WTC11 (cell line): ENCODE measurements around the gene FKBP1A. TPM values are rescaled to one million over a fixed set of nuclear protein-coding genes. Genes with fewer than 3 reads are reported as not detected.

ENCODE experiments used
- ATAC-seq: fragments of 200-7000 bp; cut with Tn5 transposase; 2 replicates; pipeline ENCODE4 v1.10.0; 2021; ENCODE audit warnings: mild to moderate bottlenecking, moderate library complexity
- CTCF ChIA-PET: fragments of 300-600 bp; sonication (Branson Sonifier 250); formaldehyde crosslinking; loops from one replicate; lab custom pipeline; 2021; ENCODE audit warnings: antibody characterized with exemption; lab: Charles Lee
- POLR2A ChIA-PET: fragments of 350-600 bp; sonication (Branson Sonifier 250); formaldehyde crosslinking; loops from one replicate; lab custom pipeline; 2021; ENCODE audit warnings: antibody characterized with exemption; lab: Charles Lee
- DNase-seq: peaks from one replicate; pipeline ENCODE4 v3.0.0; 2021; ENCODE audit warnings: low spot score
- H3K27ac Mint-ChIP-seq: 2 replicates; pipeline ENCODE4 v1.8.0; 2021; ENCODE audit warnings: mixed read lengths
- H3K27me3 Mint-ChIP-seq: 2 replicates; pipeline ENCODE4 v1.8.0; 2021; ENCODE audit warnings: low read depth, mild to moderate bottlenecking, moderate library complexity, mixed read lengths
- H3K36me3 Mint-ChIP-seq: 2 replicates; pipeline ENCODE4 v1.8.0; 2021; ENCODE audit warnings: mixed read lengths
- H3K4me1 Mint-ChIP-seq: 2 replicates; pipeline ENCODE4 v1.8.0; 2022; ENCODE audit warnings: mixed read lengths
- H3K4me3 Mint-ChIP-seq: 2 replicates; pipeline ENCODE4 v1.8.0; 2021; ENCODE audit warnings: mild to moderate bottlenecking, moderate library complexity, mixed read lengths
- H3K9me3 Mint-ChIP-seq: 2 replicates; pipeline ENCODE4 v1.8.0; 2021; ENCODE audit warnings: mixed read lengths
- ATF3 ChIP-seq: sonication (generic); formaldehyde crosslinking; conservative IDR thresholded peaks from 2 replicates; pipeline ENCODE4 v1.8.1; 2022; ENCODE audit warnings: mild to moderate bottlenecking, missing genetic modification reagents
- FOXP1 ChIP-seq: sonication (generic); formaldehyde crosslinking; IDR thresholded peaks from 2 replicates; pipeline ENCODE4 v1.8.0; 2022; ENCODE audit warnings: missing genetic modification reagents, mild to moderate bottlenecking, moderate library complexity, borderline replicate concordance
- MYBL2 ChIP-seq: sonication (generic); formaldehyde crosslinking; IDR thresholded peaks from 2 replicates; pipeline ENCODE4 v1.8.1; 2023; ENCODE audit warnings: mild to moderate bottlenecking, moderate library complexity, missing genetic modification reagents
- NFYB ChIP-seq: sonication (generic); formaldehyde crosslinking; conservative IDR thresholded peaks from 2 replicates; pipeline ENCODE4 v1.8.0; 2022; ENCODE audit warnings: low read depth, missing genetic modification reagents
- USF1 ChIP-seq: sonication (generic); formaldehyde crosslinking; IDR thresholded peaks from 2 replicates; pipeline ENCODE4 v1.8.0; 2022; ENCODE audit warnings: mild to moderate bottlenecking, missing genetic modification reagents
- ZBTB21 ChIP-seq: sonication (generic); formaldehyde crosslinking; IDR thresholded peaks from 2 replicates; pipeline ENCODE4 v1.8.1; 2023; ENCODE audit warnings: mild to moderate bottlenecking, missing genetic modification reagents, borderline replicate concordance
- ZNF219 ChIP-seq: sonication (generic); formaldehyde crosslinking; IDR thresholded peaks from 2 replicates; pipeline ENCODE4 v1.8.0; 2023; ENCODE audit warnings: missing genetic modification reagents, mild to moderate bottlenecking, borderline replicate concordance
- ZNF532 ChIP-seq: fragments of 250-450 bp; sonication (Bioruptor Pico); IDR thresholded peaks from 2 replicates; pipeline ENCODE4 v1.9.0; 2021; ENCODE audit warnings: mild to moderate bottlenecking, borderline replicate concordance
- total RNA-seq: library from RNA; stranded (reverse); gene quantifications from 3 replicates; pipeline ENCODE4 v1.2.3, GENCODE V29; 2021
- TF ChIP-seq, protein P1 (sequence below): sonication (generic); formaldehyde crosslinking; IDR thresholded peaks from 2 replicates; pipeline ENCODE4 v1.8.0; 2022; ENCODE audit warnings: missing genetic modification reagents
- TF ChIP-seq, protein P2 (sequence below): sonication (generic); formaldehyde crosslinking; IDR thresholded peaks from 2 replicates; pipeline ENCODE4 v1.8.1; 2023; ENCODE audit warnings: mild to moderate bottlenecking, missing genetic modification reagents
- TF ChIP-seq, protein P3 (sequence below): fragments of 250-450 bp; sonication (Bioruptor Pico); conservative IDR thresholded peaks from 2 replicates; pipeline ENCODE4 v1.9.0; 2021; ENCODE audit warnings: mild to moderate bottlenecking
- TF ChIP-seq, protein P4 (sequence below): fragments of 250-450 bp; sonication (Bioruptor Pico); IDR thresholded peaks from 2 replicates; pipeline ENCODE4 v1.9.0; 2021; ENCODE audit warnings: mild to moderate bottlenecking

The FKBP1A gene
- total RNA-seq, 1 experiment from 2014 or later = 218 TPM

DNA sequence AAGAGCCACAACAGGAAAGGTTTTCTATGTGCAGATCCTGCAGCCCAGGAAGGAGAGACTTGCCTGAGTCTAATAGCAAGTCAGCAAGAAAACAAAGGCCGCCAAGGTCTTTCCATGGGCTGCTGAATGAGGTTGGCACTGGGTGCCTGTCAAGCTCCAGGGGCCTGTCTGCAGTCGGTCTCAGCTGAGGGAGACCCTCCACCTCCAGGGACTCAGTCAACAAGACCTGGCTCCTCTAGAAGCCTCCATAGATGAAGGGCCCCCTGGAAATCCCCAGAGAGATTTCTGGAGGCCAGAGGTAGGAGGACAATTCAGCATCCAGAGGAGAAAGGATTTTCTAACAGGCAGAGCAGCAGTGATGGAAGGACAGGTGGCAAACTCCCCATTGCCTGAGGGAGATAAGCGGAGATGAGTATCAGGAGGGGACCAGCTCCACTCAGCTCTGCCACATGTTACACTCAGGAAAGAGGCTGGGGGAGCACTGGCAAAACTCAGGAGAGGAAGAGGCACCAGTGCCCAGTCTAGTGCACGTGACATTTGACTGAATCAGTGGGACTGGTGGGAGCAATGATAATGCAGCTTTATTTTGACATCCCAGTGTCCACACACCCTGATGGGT lies 33.5 kb upstream of the FKBP1A start:
- DNase-seq (no peak), ATAC-seq (no peak)
- H3K36me3 Mint-ChIP-seq = peaks cover 8% of the 10 kb centered on the region; the same call in 1 of the 2 replicates
- H3K27me3 Mint-ChIP-seq = peaks cover 2% of the 10 kb centered on the region; the same call in 1 of the 2 replicates
- CTCF ChIA-PET = interaction anchor here (0.6 to 2.4 kb wide), 5 partner anchors 9 to 442 kb away, joined by 3 to 23 read pairs (median 4); no protein-coding TSS in a partner anchor
- POLR2A ChIA-PET = no interaction called here
- peaks cover 59% of the 10 kb centered on the region for H3K4me1 Mint-ChIP-seq
- H3K27ac Mint-ChIP-seq = 0 out of 2 replicates have a peak overlapping the region, but pooled peaks have one; percentile 39
- no peak for TF ChIP-seq ATF3 (CRISPR knock-in tag)
- TF ChIP-seq FOXP1 (CRISPR knock-in tag) = no peak
- TF ChIP-seq NFYB (CRISPR knock-in tag) = no peak
- no peak for TF ChIP-seq ZBTB21 (CRISPR knock-in tag)
- TF ChIP-seq, protein P1, sequence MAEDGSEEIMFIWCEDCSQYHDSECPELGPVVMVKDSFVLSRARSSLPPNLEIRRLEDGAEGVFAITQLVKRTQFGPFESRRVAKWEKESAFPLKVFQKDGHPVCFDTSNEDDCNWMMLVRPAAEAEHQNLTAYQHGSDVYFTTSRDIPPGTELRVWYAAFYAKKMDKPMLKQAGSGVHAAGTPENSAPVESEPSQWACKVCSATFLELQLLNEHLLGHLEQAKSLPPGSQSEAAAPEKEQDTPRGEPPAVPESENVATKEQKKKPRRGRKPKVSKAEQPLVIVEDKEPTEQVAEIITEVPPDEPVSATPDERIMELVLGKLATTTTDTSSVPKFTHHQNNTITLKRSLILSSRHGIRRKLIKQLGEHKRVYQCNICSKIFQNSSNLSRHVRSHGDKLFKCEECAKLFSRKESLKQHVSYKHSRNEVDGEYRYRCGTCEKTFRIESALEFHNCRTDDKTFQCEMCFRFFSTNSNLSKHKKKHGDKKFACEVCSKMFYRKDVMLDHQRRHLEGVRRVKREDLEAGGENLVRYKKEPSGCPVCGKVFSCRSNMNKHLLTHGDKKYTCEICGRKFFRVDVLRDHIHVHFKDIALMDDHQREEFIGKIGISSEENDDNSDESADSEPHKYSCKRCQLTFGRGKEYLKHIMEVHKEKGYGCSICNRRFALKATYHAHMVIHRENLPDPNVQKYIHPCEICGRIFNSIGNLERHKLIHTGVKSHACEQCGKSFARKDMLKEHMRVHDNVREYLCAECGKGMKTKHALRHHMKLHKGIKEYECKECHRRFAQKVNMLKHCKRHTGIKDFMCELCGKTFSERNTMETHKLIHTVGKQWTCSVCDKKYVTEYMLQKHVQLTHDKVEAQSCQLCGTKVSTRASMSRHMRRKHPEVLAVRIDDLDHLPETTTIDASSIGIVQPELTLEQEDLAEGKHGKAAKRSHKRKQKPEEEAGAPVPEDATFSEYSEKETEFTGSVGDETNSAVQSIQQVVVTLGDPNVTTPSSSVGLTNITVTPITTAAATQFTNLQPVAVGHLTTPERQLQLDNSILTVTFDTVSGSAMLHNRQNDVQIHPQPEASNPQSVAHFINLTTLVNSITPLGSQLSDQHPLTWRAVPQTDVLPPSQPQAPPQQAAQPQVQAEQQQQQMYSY = no peak
- TF ChIP-seq MYBL2 (CRISPR knock-in tag) = no peak
- H3K9me3 Mint-ChIP-seq = peaks cover 13% of the 10 kb centered on the region
- no peak overlapping the region for H3K4me3 Mint-ChIP-seq

DNA sequence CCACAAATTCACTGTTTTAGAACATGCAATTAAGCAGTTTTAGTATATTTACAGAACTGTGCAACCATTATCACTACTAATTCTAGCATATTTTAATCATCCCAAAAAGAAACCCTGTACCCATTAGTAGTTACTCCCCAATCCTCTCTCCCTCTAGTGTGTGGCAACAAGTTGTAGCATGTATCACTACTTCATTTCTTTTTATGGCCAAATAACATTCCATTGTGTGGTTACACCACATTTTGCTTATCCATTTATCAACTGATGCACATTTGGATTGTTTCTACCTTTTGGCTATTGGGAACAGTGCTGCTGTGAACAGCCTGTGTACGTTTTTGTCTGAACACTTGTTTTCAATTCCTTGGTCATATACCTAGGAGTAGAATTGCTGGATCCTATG lies 31.5 kb upstream of the FKBP1A start:
- peaks cover 28% of the 10 kb centered on the region for H3K9me3 Mint-ChIP-seq
- POLR2A ChIA-PET = interaction anchor here (0.8 to 1.2 kb wide), 3 partner anchors 32 to 42 kb away, joined by 3 to 8 read pairs (median 4); partner anchors contain the start of gene NSFL1C
- TF ChIP-seq ZNF532 (CRISPR knock-in tag) = no peak
- no peak for TF ChIP-seq ZNF219 (CRISPR knock-in tag)
- TF ChIP-seq, protein P2, sequence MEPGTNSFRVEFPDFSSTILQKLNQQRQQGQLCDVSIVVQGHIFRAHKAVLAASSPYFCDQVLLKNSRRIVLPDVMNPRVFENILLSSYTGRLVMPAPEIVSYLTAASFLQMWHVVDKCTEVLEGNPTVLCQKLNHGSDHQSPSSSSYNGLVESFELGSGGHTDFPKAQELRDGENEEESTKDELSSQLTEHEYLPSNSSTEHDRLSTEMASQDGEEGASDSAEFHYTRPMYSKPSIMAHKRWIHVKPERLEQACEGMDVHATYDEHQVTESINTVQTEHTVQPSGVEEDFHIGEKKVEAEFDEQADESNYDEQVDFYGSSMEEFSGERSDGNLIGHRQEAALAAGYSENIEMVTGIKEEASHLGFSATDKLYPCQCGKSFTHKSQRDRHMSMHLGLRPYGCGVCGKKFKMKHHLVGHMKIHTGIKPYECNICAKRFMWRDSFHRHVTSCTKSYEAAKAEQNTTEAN (CRISPR knock-in tag) = no peak
- TF ChIP-seq USF1 (CRISPR knock-in tag) = no peak
- TF ChIP-seq, protein P3, sequence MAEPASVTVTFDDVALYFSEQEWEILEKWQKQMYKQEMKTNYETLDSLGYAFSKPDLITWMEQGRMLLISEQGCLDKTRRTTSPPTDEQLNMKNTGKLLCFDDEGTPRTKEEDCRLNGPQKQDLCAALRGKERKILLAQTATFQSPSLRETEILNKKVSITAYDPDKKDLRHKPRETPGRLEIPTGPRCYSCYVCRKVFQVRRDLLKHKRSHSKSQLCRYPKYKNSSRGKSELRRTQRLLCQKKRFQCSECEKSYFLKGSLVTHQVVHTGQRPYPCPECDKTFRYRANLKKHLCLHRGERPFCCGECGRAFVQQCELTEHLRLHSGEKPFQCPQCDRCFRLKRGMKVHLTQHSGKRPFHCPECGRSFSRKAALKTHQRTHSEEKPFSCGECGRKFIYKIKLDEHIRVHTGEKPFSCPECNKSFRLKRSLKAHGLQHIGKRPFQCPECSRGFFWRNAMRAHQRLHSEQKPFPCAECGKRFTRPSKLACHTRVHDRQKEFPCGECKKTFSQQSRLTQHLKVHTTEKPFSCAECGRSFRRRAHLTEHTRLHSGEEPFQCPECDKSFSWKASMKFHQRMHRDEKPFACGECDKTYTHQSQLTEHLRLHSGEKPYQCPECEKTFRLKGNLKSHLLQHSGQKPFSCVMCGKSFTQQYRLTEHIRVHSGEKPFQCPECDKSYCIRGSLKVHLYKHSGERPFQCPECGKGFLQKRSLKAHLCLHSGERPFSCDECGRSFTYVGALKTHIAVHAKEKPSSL = no peak
- TF ChIP-seq NFYB (CRISPR knock-in tag) = no peak
- TF ChIP-seq, protein P4, sequence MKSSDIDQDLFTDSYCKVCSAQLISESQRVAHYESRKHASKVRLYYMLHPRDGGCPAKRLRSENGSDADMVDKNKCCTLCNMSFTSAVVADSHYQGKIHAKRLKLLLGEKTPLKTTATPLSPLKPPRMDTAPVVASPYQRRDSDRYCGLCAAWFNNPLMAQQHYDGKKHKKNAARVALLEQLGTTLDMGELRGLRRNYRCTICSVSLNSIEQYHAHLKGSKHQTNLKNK (CRISPR knock-in tag) = no peak
- CTCF ChIA-PET = interaction anchor here (0.6 to 2.3 kb wide), 15 partner anchors 9 to 353 kb away, joined by 3 to 38 read pairs (median 4); no protein-coding TSS in a partner anchor
- H3K27me3 Mint-ChIP-seq = peaks cover 2% of the 10 kb centered on the region; the same call in 1 of the 2 replicates
- DNase-seq = no peak
- no peak for ATAC-seq
- H3K4me1 Mint-ChIP-seq = peaks cover 40% of the 10 kb centered on the region
- H3K4me3 Mint-ChIP-seq = no peak overlapping the region
- H3K27ac Mint-ChIP-seq = peak overlapping the region; percentile 42; the same call in 1 of the 2 replicates
- peaks cover 20% of the 10 kb centered on the region for H3K36me3 Mint-ChIP-seq
